GM12878 (cell line): ENCODE data around the gene ACTG1. TPM values are rescaled to one million over a fixed set of nuclear protein-coding genes. Genes with fewer than 3 reads are reported as not detected.
A peak's percentile ranks its signal among the peaks of the same experiment; 100 is the strongest.

Experiments used
- ATAC-seq: fragments of 200-7000 bp; cut with Tn5 transposase; 3 replicates; pipeline ENCODE4 v1.9.1; 2020; ENCODE audit warnings: mild to moderate bottlenecking, moderate library complexity
- BruUV-seq: library from RNA; stranded (reverse); fragments of 400-500 nt; replicated peaks from 2 replicates; lab custom pipeline; 2021; lab: Mats Ljungman, UMichigan
- CTCF ChIA-PET: fragments of 300-600 bp; sonication (Branson Sonifier 250); formaldehyde crosslinking; extraction: SDS; loops from one replicate; lab custom pipeline; 2021; ENCODE audit warnings: inconsistent platforms; lab: Yijun Ruan, JAX
- POLR2A ChIA-PET: fragments of 350-600 bp; formaldehyde crosslinking; extraction: SDS; loops from one replicate; lab custom pipeline; 2021; ENCODE audit warnings: inconsistent platforms; lab: Charles Lee
- RAD21 ChIA-PET: fragments of 300-600 bp; sonication (Branson Sonifier 250); formaldehyde crosslinking; loops from one replicate; lab custom pipeline; 2023; ENCODE audit warnings: antibody characterized with exemption; ENCODE audit not compliant: unreplicated experiment; lab: Charles Lee
- SMC1A ChIA-PET: fragments of 300-600 bp; sonication (Branson Sonifier 250); formaldehyde crosslinking; loops from one replicate; lab custom pipeline; 2023; ENCODE audit not compliant: unreplicated experiment, uncharacterized antibody; lab: Charles Lee
- DNase-seq: peaks from one replicate; pipeline ENCODE4 v3.0.0-alpha.2; 2011; ENCODE audit warnings: low read depth, low spot score
- FAIRE-seq: peaks from 3 replicates; lab custom pipeline; 2011; peaks lifted over from hg19 to GRCh38; lab: Jason Lieb, UNC
- H2AFZ ChIP-seq: 2 replicates; pipeline ENCODE4 v1.6.0; 2011; ENCODE audit warnings: low read depth, low read length, control low read depth; ENCODE audit not compliant: control insufficient read depth
- H3K27ac ChIP-seq: 2 replicates; pipeline ENCODE4 v1.5.1; 2011; ENCODE audit warnings: control low read depth; ENCODE audit not compliant: control insufficient read depth, insufficient read depth
- H3K27me3 ChIP-seq, 2 experiments: replicated peaks in 1 of 2; 2 replicates each; pipeline versions ENCODE4 v1.6.0 to v1.6.1; 2011; ENCODE audit warnings: low read length in 1 of 2; ENCODE audit not compliant: control insufficient read depth in 2 of 2, insufficient read depth in 2 of 2
- H3K36me3 ChIP-seq, 2 experiments: 2 replicates each; pipeline ENCODE4 v1.5.1; 2011; ENCODE audit warnings: low read length in 1 of 2; ENCODE audit not compliant: control insufficient read depth in 2 of 2, insufficient read depth in 2 of 2
- H3K4me1 ChIP-seq: 2 replicates; pipeline ENCODE4 v1.6.1; 2011; ENCODE audit warnings: mild to moderate bottlenecking, low read length, moderate library complexity, mixed read lengths; ENCODE audit not compliant: control insufficient read depth, insufficient read depth
- H3K4me2 ChIP-seq: 2 replicates; pipeline ENCODE4 v1.6.0; 2011; ENCODE audit warnings: control low read depth; ENCODE audit not compliant: control insufficient read depth, insufficient read depth
- H3K4me3 ChIP-seq: fragments of 200-600 bp; sonication (generic); 2 replicates; pipeline ENCODE4 v1.5.1; 2016
- H3K79me2 ChIP-seq: 2 replicates; pipeline ENCODE4 v1.6.0; 2011; ENCODE audit warnings: low read length; ENCODE audit not compliant: control insufficient read depth, insufficient read depth
- H3K9ac ChIP-seq: 2 replicates; pipeline ENCODE4 v1.8.0; 2011; ENCODE audit warnings: low read length, control low read depth, mixed read lengths; ENCODE audit not compliant: control insufficient read depth, insufficient read depth
- H3K9me3 ChIP-seq: replicated peaks from 3 replicates; pipeline ENCODE4 v1.5.1; 2011; ENCODE audit warnings: mild to moderate bottlenecking, low read length; ENCODE audit not compliant: control insufficient read depth, insufficient read depth
- H4K20me1 ChIP-seq: 2 replicates; pipeline ENCODE4 v1.6.0; 2011; ENCODE audit not compliant: control insufficient read depth, insufficient read depth
- EGR1 ChIP-seq, 2 experiments: IDR thresholded peaks; 1 replicate in 1 of 2; 2 replicates in 1 of 2; pipeline ENCODE4 v1.6.1; 2011 to 2012; ENCODE audit warnings: low read depth in 2 of 2, low read length in 2 of 2, borderline replicate concordance in 1 of 2, mild to moderate bottlenecking in 1 of 2, moderate library complexity in 1 of 2
- FOXK2 ChIP-seq: fragments of 450-650 bp; IDR thresholded peaks from 2 replicates; pipeline ENCODE4 v1.6.1; 2017; ENCODE audit warnings: mild to moderate bottlenecking, moderate library complexity
- GATAD2B ChIP-seq: fragments of 450-650 bp; conservative IDR thresholded peaks from 2 replicates; pipeline ENCODE4 v1.6.1; 2017; ENCODE audit warnings: low read depth, mild to moderate bottlenecking, moderate library complexity
- MYC ChIP-seq: IDR thresholded peaks from 2 replicates; pipeline ENCODE4 v1.6.1; 2011; ENCODE audit warnings: mild to moderate bottlenecking, low read length, moderate library complexity, inconsistent platforms; ENCODE audit not compliant: insufficient read depth, insufficient replicate concordance, insufficient read length, severe bottlenecking
- TBL1XR1 ChIP-seq: IDR thresholded peaks from 2 replicates; pipeline ENCODE4 v1.6.1; 2012; ENCODE audit warnings: low read depth, low read length, improper control_type of control experiment
- WGBS: methylation state at CpG from one replicate; pipeline ENCODE4 v1.1.6; 2016; ENCODE audit warnings: low lambda C conversion rate; ENCODE audit not compliant: insufficient replicate concordance, insufficient coverage; ENCODE audit errors: missing lambda C conversion rate; 5-methylcytosine and 5-hydroxymethylcytosine counted together
- in situ Hi-C: fragments of 300-500 bp; cut with MboI; formaldehyde crosslinking; loops from 9 replicates; pipeline ENCODE4 v1.14.3; 2018; ENCODE audit warnings: mixed read lengths
- intact Hi-C: fragments of 100-400 bp; cut with micrococcal nuclease; formaldehyde crosslinking; loops from one replicate; pipeline ENCODE4 v1.14.2; 2022; ENCODE audit not compliant: unreplicated experiment
- polyA plus RNA-seq, 11 experiments: library from polyadenylated mRNA; depleted of rRNA in 4 of 11; unstranded in 6 of 11; stranded (reverse) in 5 of 11; fragments of >200 nt; fragmentation: Nextera tagmentation in 4 of 11; fragmentation: Illumina TruSeq in 1 of 11; extraction: Ambion mirVana in 4 of 11; extraction: Trizol in 1 of 11; gene quantifications; 1 replicate in 1 of 11; 2 replicates in 10 of 11; pipeline versions ENCODE4 v1.2.1 to v1.2.3, GENCODE V29; 2011 to 2016; ENCODE audit warnings: inconsistent platforms in 2 of 11, missing spikeins in 2 of 11, low read depth in 1 of 11
- total RNA-seq, 4 experiments: library from RNA; depleted of rRNA in 3 of 4; stranded (reverse); fragments of >200 nt in 3 of 4; fragmentation: Illumina TruSeq in 1 of 4; extraction: Trizol in 1 of 4; gene quantifications; 2 replicates each; pipeline versions ENCODE4 v1.2.1 to v1.2.3, GENCODE V29; 2013 to 2021
- TF ChIP-seq, protein P1 (sequence below): IDR thresholded peaks from 2 replicates; pipeline ENCODE4 v1.6.1; 2012; ENCODE audit warnings: improper control_type of control experiment, low read depth, low read length; ENCODE audit not compliant: insufficient replicate concordance

The ACTG1 gene
- total and polyA plus RNA-seq, 10 of the 15 experiments (the other 5 are each of a cell fraction or from before 2014, with no cell fraction given), result 810 to 6,105 (median 3,650) TPM

DNA sequence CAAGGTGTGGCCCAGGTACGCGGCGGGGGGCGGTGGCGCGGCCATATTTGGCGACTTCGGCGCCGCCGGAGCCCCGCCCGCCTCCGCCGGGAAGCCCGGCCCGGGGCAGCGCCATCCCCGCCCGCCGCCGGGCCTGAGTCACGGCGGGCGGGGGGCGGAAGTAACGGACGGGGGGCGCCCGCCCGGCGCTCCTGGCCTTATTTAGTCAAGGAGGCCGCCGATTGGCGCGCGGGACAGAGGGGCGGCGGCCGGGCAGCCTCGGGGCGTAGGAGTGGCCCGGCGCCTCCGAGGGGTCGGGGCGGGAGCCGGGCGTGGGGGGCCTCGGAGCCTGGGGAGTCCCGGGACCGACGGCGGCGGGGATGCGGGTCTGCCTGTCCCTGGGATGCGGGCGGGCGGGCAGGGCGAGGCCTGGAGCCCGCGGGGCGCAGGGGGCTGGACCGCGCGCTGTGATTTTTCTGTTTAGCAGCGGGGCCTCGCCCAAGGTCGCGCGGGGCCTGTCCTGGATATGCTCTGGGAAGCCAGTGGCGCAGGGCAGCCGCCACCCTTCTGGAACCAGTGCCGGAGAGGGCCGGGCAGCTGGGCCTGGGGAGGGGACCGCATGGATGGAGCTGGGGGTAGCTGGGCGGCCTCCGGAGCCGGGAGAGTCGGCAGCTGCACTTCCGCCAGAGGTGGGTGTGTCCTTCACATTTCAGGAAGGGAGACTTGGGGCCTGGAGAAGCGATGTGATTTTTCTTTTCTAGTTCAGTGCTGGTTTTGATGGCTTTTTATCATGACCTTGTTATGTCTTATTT, 2.3 kb upstream of the ACTG1 start (continued):
- TF ChIP-seq, protein P1, sequence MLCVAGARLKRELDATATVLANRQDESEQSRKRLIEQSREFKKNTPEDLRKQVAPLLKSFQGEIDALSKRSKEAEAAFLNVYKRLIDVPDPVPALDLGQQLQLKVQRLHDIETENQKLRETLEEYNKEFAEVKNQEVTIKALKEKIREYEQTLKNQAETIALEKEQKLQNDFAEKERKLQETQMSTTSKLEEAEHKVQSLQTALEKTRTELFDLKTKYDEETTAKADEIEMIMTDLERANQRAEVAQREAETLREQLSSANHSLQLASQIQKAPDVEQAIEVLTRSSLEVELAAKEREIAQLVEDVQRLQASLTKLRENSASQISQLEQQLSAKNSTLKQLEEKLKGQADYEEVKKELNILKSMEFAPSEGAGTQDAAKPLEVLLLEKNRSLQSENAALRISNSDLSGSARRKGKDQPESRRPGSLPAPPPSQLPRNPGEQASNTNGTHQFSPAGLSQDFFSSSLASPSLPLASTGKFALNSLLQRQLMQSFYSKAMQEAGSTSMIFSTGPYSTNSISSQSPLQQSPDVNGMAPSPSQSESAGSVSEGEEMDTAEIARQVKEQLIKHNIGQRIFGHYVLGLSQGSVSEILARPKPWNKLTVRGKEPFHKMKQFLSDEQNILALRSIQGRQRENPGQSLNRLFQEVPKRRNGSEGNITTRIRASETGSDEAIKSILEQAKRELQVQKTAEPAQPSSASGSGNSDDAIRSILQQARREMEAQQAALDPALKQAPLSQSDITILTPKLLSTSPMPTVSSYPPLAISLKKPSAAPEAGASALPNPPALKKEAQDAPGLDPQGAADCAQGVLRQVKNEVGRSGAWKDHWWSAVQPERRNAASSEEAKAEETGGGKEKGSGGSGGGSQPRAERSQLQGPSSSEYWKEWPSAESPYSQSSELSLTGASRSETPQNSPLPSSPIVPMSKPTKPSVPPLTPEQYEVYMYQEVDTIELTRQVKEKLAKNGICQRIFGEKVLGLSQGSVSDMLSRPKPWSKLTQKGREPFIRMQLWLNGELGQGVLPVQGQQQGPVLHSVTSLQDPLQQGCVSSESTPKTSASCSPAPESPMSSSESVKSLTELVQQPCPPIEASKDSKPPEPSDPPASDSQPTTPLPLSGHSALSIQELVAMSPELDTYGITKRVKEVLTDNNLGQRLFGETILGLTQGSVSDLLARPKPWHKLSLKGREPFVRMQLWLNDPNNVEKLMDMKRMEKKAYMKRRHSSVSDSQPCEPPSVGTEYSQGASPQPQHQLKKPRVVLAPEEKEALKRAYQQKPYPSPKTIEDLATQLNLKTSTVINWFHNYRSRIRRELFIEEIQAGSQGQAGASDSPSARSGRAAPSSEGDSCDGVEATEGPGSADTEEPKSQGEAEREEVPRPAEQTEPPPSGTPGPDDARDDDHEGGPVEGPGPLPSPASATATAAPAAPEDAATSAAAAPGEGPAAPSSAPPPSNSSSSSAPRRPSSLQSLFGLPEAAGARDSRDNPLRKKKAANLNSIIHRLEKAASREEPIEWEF, result no peak
- no peak for TF ChIP-seq FOXK2

DNA sequence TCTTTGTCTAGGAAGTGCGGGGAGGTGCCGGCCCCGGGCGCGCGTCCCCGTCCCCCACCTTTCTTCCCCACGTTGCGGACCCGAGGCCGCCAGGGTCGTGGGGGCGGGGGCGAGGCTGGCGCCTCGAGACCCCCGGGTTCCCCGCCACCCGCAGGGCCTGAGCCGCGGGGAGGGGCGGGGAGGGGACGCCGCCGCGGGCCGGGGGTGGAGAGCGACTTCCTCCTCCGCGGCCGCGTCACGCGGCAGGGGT, 1.8 kb upstream of the ACTG1 start:
- in situ Hi-C loops, result no loop called here
- Histone ChIP-seq H2AFZ (no peak overlapping the region), H3K4me2 (peak overlapping the region; percentile 95), H3K27ac (peak overlapping the region; percentile 100), H3K27me3 (no peaks in the 10 kb centered on the region), H3K4me3 (peak overlapping the region; percentile 87), H4K20me1 (peaks cover 7% of the 10 kb centered on the region), H3K9me3 (no peaks in the 10 kb centered on the region; the same call in 2 of the 3 replicates), H3K79me2 (peaks cover 90% of the 10 kb centered on the region), H3K4me1 (peaks cover 22% of the 10 kb centered on the region), H3K9ac (peak overlapping the region; percentile 87), H3K36me3 (peaks cover 18 to 22% of the 10 kb centered on the region in 2 experiments)
- no CpG with 5 or more reads among the region's 34 CpGs for WGBS
- ATAC-seq, result no peak
- intact Hi-C loops, result loop anchor here (10.0 kb wide), 1 partner anchor 260 kb away; no protein-coding TSS in a partner anchor
- CTCF ChIA-PET, result no interaction called here
- no peak for FAIRE-seq
- no peak for DNase-seq
- no TSS peak for BruUV-seq
- RAD21 ChIA-PET, result no interaction called here
- TF ChIP-seq EGR1 (IDR thresholded peaks at IDR 0.05; ENCODE audit: borderline replicate concordance in 1 of 2, low read depth in 2 of 2, low read length in 2 of 2) (peak in 1 of 2 experiments; percentile 68; a peak in 1 of 3 replicates), MYC (peak; percentile 5), GATAD2B (no peak), TBL1XR1 (no peak)
- SMC1A ChIA-PET, result no interaction called here
- POLR2A ChIA-PET, result interaction anchor here (2.1 kb wide), 1 partner anchor 38 kb away, joined by 7 read pairs; the partner anchor contains the start of gene FAAP100
